AG04449 (cell line): ENCODE data around the gene RRN3.
"Not testable (repeated sequence)": the region's sequence is repeated elsewhere in the genome, so short reads cannot be mapped to it uniquely, and the experiment has no call there.

Experiments
- CTCF ChIA-PET: fragments of 350-600 bp; formaldehyde crosslinking; extraction: SDS; loops from one replicate; lab custom pipeline; 2021; ENCODE audit warnings: antibody characterized with exemption; lab: Yijun Ruan, JAX
- POLR2A ChIA-PET: fragments of 400-600, 350-600 bp; formaldehyde crosslinking; extraction: SDS; loops from one replicate; lab custom pipeline; 2020; ENCODE audit warnings: antibody characterized with exemption, inconsistent platforms; lab: Yijun Ruan, JAX
- DNase-seq: peaks from one replicate; pipeline ENCODE4 v3.0.0-alpha.2; 2010; ENCODE audit warnings: low read depth, low spot score
- H3K4me3 ChIP-seq: 2 replicates; pipeline ENCODE4 v1.5.1; 2011; ENCODE audit warnings: low read depth, mild to moderate bottlenecking, control low read depth, low read length
- TF ChIP-seq, protein P1 (sequence below): IDR thresholded peaks from one replicate; pipeline ENCODE4 v1.5.1; 2011; ENCODE audit warnings: mild to moderate bottlenecking, moderate library complexity, low read length, control low read depth, inconsistent platforms; ENCODE audit not compliant: insufficient read depth; ENCODE audit errors: missing control alignments

RRN3 gene

DNA sequence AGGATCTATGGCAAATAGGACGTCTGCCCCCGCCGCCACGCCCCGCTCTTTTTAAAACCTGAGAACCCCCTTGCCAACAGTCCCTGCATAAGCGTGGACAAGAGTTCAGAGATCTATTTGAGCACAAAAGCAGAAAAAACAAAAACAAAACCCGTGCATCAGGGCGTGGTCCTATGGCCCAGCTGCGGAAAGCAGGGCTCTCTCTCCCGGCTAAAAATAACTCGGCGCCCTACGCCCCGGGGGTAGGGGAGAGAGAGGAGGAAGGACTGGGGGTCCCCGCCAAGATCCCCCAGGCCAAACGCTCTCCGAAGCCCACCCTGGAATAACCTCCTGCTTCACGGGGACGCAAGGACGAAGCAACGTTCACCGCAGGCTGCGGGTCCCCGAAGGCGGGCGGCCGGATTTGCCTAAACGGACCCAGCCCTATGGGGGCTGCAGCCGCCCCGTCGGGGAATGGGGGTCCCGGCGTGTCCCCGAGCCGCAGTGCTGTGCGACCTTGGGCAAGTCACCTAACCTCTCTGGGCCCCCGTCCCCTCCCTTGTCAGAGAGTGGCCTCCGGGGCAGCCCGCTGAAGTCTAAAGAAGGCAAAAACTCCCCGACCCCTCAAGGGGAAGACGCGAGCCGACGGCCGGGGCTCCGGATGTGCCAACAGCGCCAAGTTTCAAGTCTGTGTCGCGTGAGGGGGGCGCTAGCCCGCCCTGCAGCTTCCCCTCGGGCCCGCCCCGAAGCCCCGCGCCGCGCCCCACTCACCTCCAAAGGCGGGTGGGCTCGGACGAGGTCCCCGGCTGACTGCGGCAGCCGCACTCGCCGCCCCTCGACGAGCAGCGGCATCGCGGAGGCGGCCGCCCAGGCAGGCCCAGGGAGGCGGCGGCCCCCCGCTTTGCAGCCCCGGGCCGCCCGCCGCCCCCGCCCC, 38.7 kb downstream of the RRN3 start:
- POLR2A ChIA-PET = interaction anchor here (0.9 kb wide), 1 partner anchor 39 kb away, joined by 4 read pairs; the partner anchor contains the start of gene RRN3
- H3K4me3 ChIP-seq = peak overlapping the region; percentile 91
- DNase-seq = no peak
- TF ChIP-seq, protein P1, sequence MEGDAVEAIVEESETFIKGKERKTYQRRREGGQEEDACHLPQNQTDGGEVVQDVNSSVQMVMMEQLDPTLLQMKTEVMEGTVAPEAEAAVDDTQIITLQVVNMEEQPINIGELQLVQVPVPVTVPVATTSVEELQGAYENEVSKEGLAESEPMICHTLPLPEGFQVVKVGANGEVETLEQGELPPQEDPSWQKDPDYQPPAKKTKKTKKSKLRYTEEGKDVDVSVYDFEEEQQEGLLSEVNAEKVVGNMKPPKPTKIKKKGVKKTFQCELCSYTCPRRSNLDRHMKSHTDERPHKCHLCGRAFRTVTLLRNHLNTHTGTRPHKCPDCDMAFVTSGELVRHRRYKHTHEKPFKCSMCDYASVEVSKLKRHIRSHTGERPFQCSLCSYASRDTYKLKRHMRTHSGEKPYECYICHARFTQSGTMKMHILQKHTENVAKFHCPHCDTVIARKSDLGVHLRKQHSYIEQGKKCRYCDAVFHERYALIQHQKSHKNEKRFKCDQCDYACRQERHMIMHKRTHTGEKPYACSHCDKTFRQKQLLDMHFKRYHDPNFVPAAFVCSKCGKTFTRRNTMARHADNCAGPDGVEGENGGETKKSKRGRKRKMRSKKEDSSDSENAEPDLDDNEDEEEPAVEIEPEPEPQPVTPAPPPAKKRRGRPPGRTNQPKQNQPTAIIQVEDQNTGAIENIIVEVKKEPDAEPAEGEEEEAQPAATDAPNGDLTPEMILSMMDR = peak; percentile 5
- CTCF ChIA-PET = no interaction called here

DNA sequence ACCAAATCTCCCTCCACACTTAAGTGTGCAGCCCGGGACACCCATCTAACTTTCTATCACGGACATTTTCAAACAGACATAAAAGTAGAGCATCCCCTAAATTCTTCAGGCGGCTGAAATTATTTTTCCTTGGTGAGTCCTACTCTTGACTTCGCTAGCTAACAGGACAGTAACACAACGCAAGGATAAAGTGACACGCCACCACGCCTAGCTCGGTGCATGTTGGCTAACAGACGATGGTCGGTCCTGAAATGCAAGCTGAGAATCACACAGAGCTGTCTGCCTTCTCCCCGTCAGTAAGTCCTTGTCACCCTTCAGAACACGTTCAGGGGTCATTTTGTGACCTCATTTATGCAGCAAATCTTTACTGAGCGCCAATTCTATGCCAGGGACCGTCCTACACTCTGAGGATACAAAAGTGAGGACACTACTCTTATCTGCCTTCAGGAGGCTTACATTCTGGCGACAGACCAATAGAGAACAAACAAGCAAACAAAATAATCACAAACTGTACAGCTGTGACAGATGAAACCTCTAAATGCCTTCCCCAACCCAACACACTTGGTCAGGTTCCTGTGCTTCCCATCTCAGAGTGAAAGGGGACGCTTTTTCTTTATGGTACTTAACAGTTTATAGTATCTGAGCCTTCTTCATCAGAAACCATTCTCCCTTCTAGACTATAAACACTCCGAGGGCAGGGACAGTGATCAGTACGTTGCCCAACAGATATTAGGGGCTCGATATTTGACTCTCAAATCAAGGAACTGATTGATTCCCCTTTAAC, 39.5 kb downstream of the RRN3 start:
- no peak for DNase-seq
- ChIA-PET CTCF (no interaction called here), POLR2A (no interaction called here)

DNA sequence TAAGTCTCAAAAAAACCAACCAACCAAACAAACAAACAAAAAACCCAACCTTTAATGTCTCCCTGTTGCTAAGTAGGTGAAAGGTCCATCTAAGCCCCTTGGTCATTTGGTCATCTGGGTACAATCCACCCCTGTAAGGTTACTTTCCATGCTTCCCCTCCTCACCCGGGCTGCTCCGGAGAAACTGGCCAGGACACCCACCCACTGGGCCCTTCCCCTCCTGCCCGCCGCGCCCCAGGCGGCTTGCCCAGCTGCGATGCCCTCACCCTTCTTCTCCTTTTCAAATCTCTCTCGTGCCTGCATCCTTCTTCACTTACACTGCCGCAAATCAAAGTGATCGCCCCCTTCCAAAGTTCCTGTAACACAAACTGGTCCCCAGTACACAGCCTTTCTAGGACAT, 40.2 kb downstream of the RRN3 start:
- CTCF ChIA-PET = no interaction called here
- TF ChIP-seq, protein P1 = no peak
- H3K4me3 ChIP-seq = no peak overlapping the region
- DNase-seq = no peak
- POLR2A ChIA-PET = no interaction called here

More for the DNA sequence above, 39.5 kb downstream of the RRN3 start:
- peak overlapping the region; percentile 91 for H3K4me3 ChIP-seq
- TF ChIP-seq, protein P1 = no peak

DNA sequence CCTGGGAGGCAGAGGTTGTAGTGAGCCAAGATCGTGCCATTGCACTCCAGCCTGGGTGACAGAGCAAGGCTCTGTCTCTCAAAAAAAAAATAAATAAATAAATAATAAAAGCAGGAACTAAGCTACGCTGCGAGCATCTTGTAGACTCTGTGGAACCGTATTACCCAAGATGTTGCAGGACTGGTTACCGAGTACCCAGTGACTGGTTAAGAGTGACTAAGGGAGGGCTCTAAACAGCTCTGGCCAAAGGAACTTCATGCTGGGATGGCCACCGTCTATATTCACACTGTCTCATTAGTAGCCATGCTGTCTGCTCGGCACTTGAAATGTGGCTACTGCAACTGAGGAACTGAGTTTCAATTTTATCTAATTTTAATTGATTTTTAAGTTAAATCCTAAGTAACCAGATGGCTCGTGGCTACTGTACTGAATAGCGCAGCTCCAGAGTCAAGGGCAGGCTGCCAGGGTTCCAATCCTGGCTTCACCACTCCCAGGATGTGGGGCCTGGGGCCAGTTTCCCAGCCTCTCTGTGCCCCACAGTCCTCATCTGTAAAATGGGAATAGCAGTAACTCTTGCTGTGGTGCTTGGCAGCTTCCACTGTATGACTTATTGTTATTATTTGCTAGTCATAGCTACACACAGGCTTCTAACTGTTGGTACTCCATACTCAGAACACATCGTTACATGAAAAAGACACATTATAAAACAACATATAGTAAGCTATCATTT, 41.2 kb downstream of the RRN3 start:
- TF ChIP-seq, protein P1 = no peak
- POLR2A ChIA-PET = no interaction called here
- no peak for DNase-seq
- H3K4me3 ChIP-seq = no peak overlapping the region
- CTCF ChIA-PET = no interaction called here

DNA sequence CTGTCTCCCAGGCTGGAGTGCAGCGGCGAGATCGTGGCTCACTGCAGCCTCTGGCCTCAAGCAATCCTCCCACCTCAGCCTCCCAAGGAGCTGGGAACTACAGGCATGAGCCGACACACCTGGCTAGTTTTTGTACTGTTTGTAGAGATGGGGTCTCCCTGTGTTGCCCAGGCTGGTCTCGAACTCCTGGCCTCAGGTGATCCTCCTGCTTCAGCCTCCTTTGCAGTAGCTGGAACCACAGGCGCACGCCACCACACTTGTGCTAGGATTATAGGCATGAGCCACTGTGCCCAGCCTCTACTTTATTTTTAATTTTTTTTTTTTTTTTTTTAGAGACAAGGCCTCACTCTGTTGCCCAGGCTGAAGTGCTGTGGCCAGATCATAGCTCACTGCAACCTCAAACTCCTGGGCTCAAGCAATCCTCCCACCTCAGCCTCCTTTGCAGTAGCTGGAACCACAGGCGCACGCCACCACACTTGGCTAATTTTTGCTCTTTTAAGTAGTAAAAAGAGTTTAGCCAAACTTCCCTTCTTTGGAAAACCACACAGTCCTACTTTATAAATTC, 42.6 kb downstream of the RRN3 start:
- ChIA-PET CTCF (interaction anchor here (2.0 kb wide), 1 partner anchor 21 kb away, joined by 9 read pairs; no protein-coding TSS in a partner anchor), POLR2A (no interaction called here)
- no peak for DNase-seq
- TF ChIP-seq, protein P1 = no peak
- no peak overlapping the region for H3K4me3 ChIP-seq

DNA sequence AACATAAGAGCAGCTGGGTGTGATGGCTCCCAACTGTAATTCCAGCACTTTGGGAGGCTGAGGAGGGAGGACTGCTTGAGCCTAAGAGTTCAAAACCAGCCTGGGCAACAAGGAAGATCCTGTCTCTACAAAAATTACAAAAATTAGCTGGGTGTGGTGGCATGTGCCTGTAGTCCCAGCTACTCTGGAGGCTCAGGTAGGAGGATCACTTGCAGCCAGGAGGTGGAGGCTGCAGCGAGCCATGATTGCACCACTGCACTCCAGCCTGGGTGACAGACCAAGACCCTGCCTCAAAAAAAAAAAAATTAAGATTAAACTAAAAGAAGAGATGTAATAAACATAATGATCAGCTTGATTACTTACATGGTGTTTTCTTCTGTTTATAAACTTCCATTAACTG, 43.6 kb downstream of the RRN3 start:
- POLR2A ChIA-PET = not testable (repeated sequence)

More for the DNA sequence above, 43.6 kb downstream of the RRN3 start:
- not testable (repeated sequence) for H3K4me3 ChIP-seq, DNase-seq
- CTCF ChIA-PET = interaction anchor here (0.6 to 2.0 kb wide), 2 partner anchors 10 to 22 kb away, joined by 3 to 9 read pairs; no protein-coding TSS in a partner anchor
